SK-N-SH treated with all-trans-retinoic acid at 6 μM for 48 hours (cell line): Measurements from ENCODE around the gene SCCPDH.

Experiments used
- ESRRG ChIP-seq: fragments of 250-450 bp; sonication (Bioruptor Pico); IDR thresholded peaks from 2 replicates; pipeline ENCODE4 v1.6.1; 2021; ENCODE audit warnings: mild to moderate bottlenecking
- PPARA ChIP-seq: fragments of 250-450 bp; sonication (Bioruptor Pico); IDR thresholded peaks from 2 replicates; pipeline ENCODE4 v1.5.0; 2020; ENCODE audit warnings: mild to moderate bottlenecking, borderline replicate concordance
- RARB ChIP-seq: fragments of 250-450 bp; sonication (Bioruptor Pico); IDR thresholded peaks from 2 replicates; pipeline ENCODE4 v1.8.0; 2021; ENCODE audit warnings: mild to moderate bottlenecking, moderate library complexity
- SNAI2 ChIP-seq: fragments of 250-450 bp; sonication (Bioruptor Pico); IDR thresholded peaks from 2 replicates; pipeline ENCODE4 v1.5.0; 2020; ENCODE audit warnings: mild to moderate bottlenecking, moderate library complexity
- ZC3H10 ChIP-seq: fragments of 250-450 bp; sonication (Bioruptor Pico); IDR thresholded peaks from 2 replicates; pipeline ENCODE4 v1.5.1; 2021; ENCODE audit warnings: mild to moderate bottlenecking, moderate library complexity
- ZFP30 ChIP-seq: fragments of 450-650 bp; formaldehyde crosslinking; IDR thresholded peaks from 2 replicates; pipeline ENCODE4 v1.5.0; 2022; ENCODE audit warnings: mild to moderate bottlenecking, moderate library complexity
- TF ChIP-seq, protein P1 (sequence below): fragments of 250-450 bp; sonication (Bioruptor Pico); IDR thresholded peaks from 2 replicates; pipeline ENCODE4 v1.8.0; 2020; ENCODE audit warnings: mild to moderate bottlenecking, moderate library complexity, borderline replicate concordance
- TF ChIP-seq, protein P2 (sequence below): fragments of 250-450 bp; sonication (Bioruptor Pico); IDR thresholded peaks from 2 replicates; pipeline ENCODE4 v1.5.1; 2020; ENCODE audit warnings: low read depth, mild to moderate bottlenecking, moderate library complexity

DNA sequence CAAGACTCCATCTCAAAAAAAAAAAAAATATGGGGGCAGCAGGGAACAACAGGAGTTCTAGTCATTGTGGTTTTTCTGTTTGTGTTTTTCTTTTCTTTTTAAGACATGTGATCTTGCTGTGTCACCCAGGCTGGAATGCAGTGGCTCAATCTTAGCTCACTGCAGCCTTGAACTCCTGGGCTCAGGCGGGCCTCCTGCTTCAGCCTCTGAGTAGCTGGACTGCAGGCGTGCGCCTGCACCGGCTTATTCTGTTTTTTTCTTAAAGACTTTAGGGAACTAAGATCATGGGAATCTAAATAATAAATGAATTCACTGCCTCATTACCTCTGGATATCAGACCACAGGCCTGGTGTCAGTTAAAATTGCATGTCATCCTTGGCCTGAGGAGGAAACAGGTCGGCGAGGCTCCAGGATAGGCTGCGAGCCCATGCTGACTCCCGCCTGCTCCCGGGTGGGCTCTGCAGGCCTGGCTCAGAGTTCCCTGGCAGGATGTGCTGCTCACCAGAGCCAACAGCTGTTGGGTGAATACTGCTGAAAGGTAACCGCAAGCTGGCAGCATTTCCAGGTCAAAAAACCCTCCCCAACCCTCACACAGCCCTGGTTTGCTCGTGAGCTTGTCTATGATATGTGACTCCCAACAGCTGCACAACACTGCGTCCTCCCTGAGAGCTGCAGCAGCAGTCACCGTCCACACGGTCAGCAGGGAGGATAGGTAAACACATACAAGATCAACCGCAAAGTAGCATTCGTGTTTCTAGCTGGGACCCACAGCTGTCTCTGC is 58.1 kb downstream of the SCCPDH start:
- TF ChIP-seq ZC3H10 (CRISPR knock-in tag) (no peak), PPARA (CRISPR knock-in tag) (no peak), ZFP30 (CRISPR knock-in tag) (no peak), RARB (no peak), SNAI2 (no peak), ESRRG (CRISPR knock-in tag) (no peak)
- TF ChIP-seq, protein P1, sequence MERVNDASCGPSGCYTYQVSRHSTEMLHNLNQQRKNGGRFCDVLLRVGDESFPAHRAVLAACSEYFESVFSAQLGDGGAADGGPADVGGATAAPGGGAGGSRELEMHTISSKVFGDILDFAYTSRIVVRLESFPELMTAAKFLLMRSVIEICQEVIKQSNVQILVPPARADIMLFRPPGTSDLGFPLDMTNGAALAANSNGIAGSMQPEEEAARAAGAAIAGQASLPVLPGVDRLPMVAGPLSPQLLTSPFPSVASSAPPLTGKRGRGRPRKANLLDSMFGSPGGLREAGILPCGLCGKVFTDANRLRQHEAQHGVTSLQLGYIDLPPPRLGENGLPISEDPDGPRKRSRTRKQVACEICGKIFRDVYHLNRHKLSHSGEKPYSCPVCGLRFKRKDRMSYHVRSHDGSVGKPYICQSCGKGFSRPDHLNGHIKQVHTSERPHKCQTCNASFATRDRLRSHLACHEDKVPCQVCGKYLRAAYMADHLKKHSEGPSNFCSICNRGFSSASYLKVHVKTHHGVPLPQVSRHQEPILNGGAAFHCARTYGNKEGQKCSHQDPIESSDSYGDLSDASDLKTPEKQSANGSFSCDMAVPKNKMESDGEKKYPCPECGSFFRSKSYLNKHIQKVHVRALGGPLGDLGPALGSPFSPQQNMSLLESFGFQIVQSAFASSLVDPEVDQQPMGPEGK (CRISPR knock-in tag), result no peak
- TF ChIP-seq, protein P2, sequence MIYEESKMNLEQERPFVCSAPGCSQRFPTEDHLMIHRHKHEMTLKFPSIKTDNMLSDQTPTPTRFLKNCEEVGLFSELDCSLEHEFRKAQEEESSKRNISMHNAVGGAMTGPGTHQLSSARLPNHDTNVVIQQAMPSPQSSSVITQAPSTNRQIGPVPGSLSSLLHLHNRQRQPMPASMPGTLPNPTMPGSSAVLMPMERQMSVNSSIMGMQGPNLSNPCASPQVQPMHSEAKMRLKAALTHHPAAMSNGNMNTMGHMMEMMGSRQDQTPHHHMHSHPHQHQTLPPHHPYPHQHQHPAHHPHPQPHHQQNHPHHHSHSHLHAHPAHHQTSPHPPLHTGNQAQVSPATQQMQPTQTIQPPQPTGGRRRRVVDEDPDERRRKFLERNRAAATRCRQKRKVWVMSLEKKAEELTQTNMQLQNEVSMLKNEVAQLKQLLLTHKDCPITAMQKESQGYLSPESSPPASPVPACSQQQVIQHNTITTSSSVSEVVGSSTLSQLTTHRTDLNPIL, result no peak
